Adipocyte (in vitro differentiated cells): ENCODE results near the gene CIAO3.

Experiments used
- DNase-seq: peaks from one replicate; pipeline ENCODE4 v3.0.0-alpha.2; 2015; ENCODE audit warnings: low read depth
- H3K27me3 ChIP-seq: replicated peaks from 2 replicates; pipeline ENCODE4 v1.7.0; 2013; ENCODE audit warnings: mild to moderate bottlenecking, low read length, moderate library complexity; ENCODE audit not compliant: control insufficient read depth, insufficient read depth
- H3K36me3 ChIP-seq: 2 replicates; pipeline ENCODE4 v1.7.0; 2013; ENCODE audit warnings: low read length, mild to moderate bottlenecking, moderate library complexity; ENCODE audit not compliant: control insufficient read depth, insufficient read depth, severe bottlenecking
- H3K4me1 ChIP-seq: 2 replicates; pipeline ENCODE4 v1.7.0; 2013; ENCODE audit warnings: mild to moderate bottlenecking, low read length, moderate library complexity; ENCODE audit not compliant: control insufficient read depth, insufficient read depth
- H3K4me3 ChIP-seq: 2 replicates; pipeline ENCODE4 v1.7.0; 2013; ENCODE audit warnings: mild to moderate bottlenecking, low read length, moderate library complexity
- H3K9ac ChIP-seq: 2 replicates; pipeline ENCODE4 v1.7.0; 2013; ENCODE audit warnings: mild to moderate bottlenecking, low read length, moderate library complexity
- H3K9me3 ChIP-seq: 2 replicates; pipeline ENCODE4 v1.7.0; 2013; ENCODE audit warnings: mild to moderate bottlenecking, low read length, moderate library complexity; ENCODE audit not compliant: control insufficient read depth

CIAO3 gene

GRCh38 chr16:774086-775001 lies 33.5 kb upstream of the CIAO3 start:
- Histone ChIP-seq H3K4me3 (no peak overlapping the region), H3K4me1 (no peaks in the 10 kb centered on the region), H3K9me3 (no peaks in the 10 kb centered on the region), H3K27me3 (peaks cover 24% of the 10 kb centered on the region), H3K9ac (no peak overlapping the region), H3K36me3 (no peaks in the 10 kb centered on the region)
- no peak for DNase-seq

GRCh38 chr16:772959-773358 lies 32.2 kb upstream of the CIAO3 start:
- no peak overlapping the region for H3K9ac ChIP-seq
- no peaks in the 10 kb centered on the region for H3K9me3 ChIP-seq
- H3K27me3 ChIP-seq = peaks cover 11% of the 10 kb centered on the region
- no peak overlapping the region for H3K4me3 ChIP-seq
- no peaks in the 10 kb centered on the region for H3K4me1 ChIP-seq
- no peak for DNase-seq
- no peaks in the 10 kb centered on the region for H3K36me3 ChIP-seq

- H3K4me3 ChIP-seq = no peak overlapping the region
- DNase-seq = no peak
- H3K27me3 ChIP-seq = peaks cover 7% of the 10 kb centered on the region
- no peaks in the 10 kb centered on the region for H3K36me3 ChIP-seq
- H3K9ac ChIP-seq = no peak overlapping the region
- H3K4me1 ChIP-seq = no peaks in the 10 kb centered on the region
- no peaks in the 10 kb centered on the region for H3K9me3 ChIP-seq
Measured at GRCh38 chr16:770411-770810, 29.6 kb upstream of the CIAO3 start.

- Histone ChIP-seq H3K4me1 (no peaks in the 10 kb centered on the region), H3K9ac (no peak overlapping the region), H3K9me3 (no peaks in the 10 kb centered on the region), H3K4me3 (no peak overlapping the region), H3K27me3 (peaks cover 7% of the 10 kb centered on the region), H3K36me3 (no peaks in the 10 kb centered on the region)
- DNase-seq = no peak
Measured at GRCh38 chr16:769934-770333, 29.1 kb upstream of the CIAO3 start.

- Histone ChIP-seq H3K4me1 (no peaks in the 10 kb centered on the region), H3K9me3 (no peaks in the 10 kb centered on the region), H3K4me3 (no peak overlapping the region), H3K27me3 (peaks cover 7% of the 10 kb centered on the region), H3K9ac (no peak overlapping the region), H3K36me3 (no peaks in the 10 kb centered on the region)
- DNase-seq = no peak
Measured at GRCh38 chr16:769184-769784, 28.5 kb upstream of the CIAO3 start.

GRCh38 chr16:768428-768827 lies 27.6 kb upstream of the CIAO3 start:
- peaks cover 7% of the 10 kb centered on the region for H3K27me3 ChIP-seq
- H3K9ac ChIP-seq = no peak overlapping the region
- no peaks in the 10 kb centered on the region for H3K4me1 ChIP-seq
- DNase-seq = no peak
- H3K36me3 ChIP-seq = no peaks in the 10 kb centered on the region
- no peak overlapping the region for H3K4me3 ChIP-seq
- no peaks in the 10 kb centered on the region for H3K9me3 ChIP-seq

GRCh38 chr16:767743-768235 lies 27.0 kb upstream of the CIAO3 start:
- Histone ChIP-seq H3K9me3 (no peaks in the 10 kb centered on the region), H3K36me3 (no peaks in the 10 kb centered on the region), H3K9ac (no peak overlapping the region), H3K4me3 (no peak overlapping the region), H3K27me3 (peaks cover 10% of the 10 kb centered on the region), H3K4me1 (no peaks in the 10 kb centered on the region)
- no peak for DNase-seq

GRCh38 chr16:766820-767640 lies 26.2 kb upstream of the CIAO3 start:
- H3K9ac ChIP-seq = no peak overlapping the region
- H3K27me3 ChIP-seq = peaks cover 17% of the 10 kb centered on the region
- no peaks in the 10 kb centered on the region for H3K9me3 ChIP-seq
- H3K4me1 ChIP-seq = no peaks in the 10 kb centered on the region
- DNase-seq = no peak
- H3K4me3 ChIP-seq = no peak overlapping the region
- no peaks in the 10 kb centered on the region for H3K36me3 ChIP-seq

- H3K9ac ChIP-seq = no peak overlapping the region
- H3K27me3 ChIP-seq = peaks cover 18% of the 10 kb centered on the region
- DNase-seq = no peak
- H3K4me1 ChIP-seq = no peaks in the 10 kb centered on the region
- H3K36me3 ChIP-seq = no peaks in the 10 kb centered on the region
- no peak overlapping the region for H3K4me3 ChIP-seq
- H3K9me3 ChIP-seq = no peaks in the 10 kb centered on the region
Measured at GRCh38 chr16:766008-766819, 25.4 kb upstream of the CIAO3 start.

- Histone ChIP-seq H3K4me1 (no peaks in the 10 kb centered on the region), H3K9me3 (no peaks in the 10 kb centered on the region), H3K36me3 (no peaks in the 10 kb centered on the region), H3K4me3 (no peak overlapping the region), H3K9ac (no peak overlapping the region), H3K27me3 (peaks cover 18% of the 10 kb centered on the region)
- DNase-seq = no peak
Measured at GRCh38 chr16:765488-765865, 24.7 kb upstream of the CIAO3 start.
